Mesendoderm (in vitro differentiated cells): ENCODE data around the gene OCA2.
A peak's percentile ranks its signal among the peaks of the same experiment; 100 is the strongest.

Source experiments
- DNase-seq: peaks from one replicate; pipeline ENCODE4 v3.0.0; 2013
- H2AK5ac ChIP-seq: 2 replicates; pipeline ENCODE4 v1.6.1; 2013; ENCODE audit warnings: low read length, inconsistent platforms
- H2BK120ac ChIP-seq: 2 replicates; pipeline ENCODE4 v1.6.1; 2013; ENCODE audit warnings: low read depth, mild to moderate bottlenecking, low read length, moderate library complexity, mixed read lengths
- H2BK15ac ChIP-seq: replicated peaks from 2 replicates; pipeline ENCODE4 v1.6.1; 2013; ENCODE audit warnings: low read depth, mild to moderate bottlenecking, moderate library complexity
- H2BK5ac ChIP-seq: 2 replicates; pipeline ENCODE4 v1.6.1; 2013; ENCODE audit warnings: low read length, inconsistent platforms
- H3K18ac ChIP-seq: 2 replicates; pipeline ENCODE4 v1.6.1; 2013; ENCODE audit warnings: mild to moderate bottlenecking, low read length, mixed read lengths
- H3K23ac ChIP-seq: one replicate; pipeline ENCODE4 v1.6.1; 2013; ENCODE audit warnings: low read length
- H3K27ac ChIP-seq: 2 replicates; pipeline ENCODE4 v1.5.1; 2013; ENCODE audit warnings: low read depth, mild to moderate bottlenecking, inconsistent platforms, low read length, moderate library complexity
- H3K27me3 ChIP-seq: 2 replicates; pipeline ENCODE4 v1.6.1; 2013; ENCODE audit warnings: low read length, control low read depth, mild to moderate bottlenecking, inconsistent platforms; ENCODE audit not compliant: insufficient read depth, poor library complexity
- H3K36me3 ChIP-seq: 2 replicates; pipeline ENCODE4 v1.6.1; 2013; ENCODE audit warnings: low read length, inconsistent platforms; ENCODE audit not compliant: control insufficient read depth, insufficient read depth
- H3K4ac ChIP-seq: one replicate; pipeline ENCODE4 v1.6.1; 2013; ENCODE audit warnings: low read depth, mild to moderate bottlenecking, low read length, moderate library complexity
- H3K4me1 ChIP-seq: 2 replicates; pipeline ENCODE4 v1.6.1; 2013; ENCODE audit warnings: low read depth, low read length, inconsistent platforms; ENCODE audit not compliant: control insufficient read depth
- H3K4me2 ChIP-seq: 2 replicates; pipeline ENCODE4 v1.6.1; 2013; ENCODE audit warnings: low read length
- H3K4me3 ChIP-seq: 2 replicates; pipeline ENCODE4 v1.5.1; 2013; ENCODE audit warnings: mild to moderate bottlenecking, low read length
- H3K56ac ChIP-seq: one replicate; pipeline ENCODE4 v1.6.1; 2013; ENCODE audit warnings: low read length
- H3K79me1 ChIP-seq: 2 replicates; pipeline ENCODE4 v1.6.1; 2013; ENCODE audit warnings: low read length, inconsistent platforms
- H3K79me2 ChIP-seq: 2 replicates; pipeline ENCODE4 v1.6.1; 2013; ENCODE audit warnings: mild to moderate bottlenecking, low read length; ENCODE audit not compliant: control insufficient read depth, insufficient read depth
- H3K9ac ChIP-seq: 2 replicates; pipeline ENCODE4 v1.6.1; 2013; ENCODE audit warnings: low read length, inconsistent platforms
- H4K5ac ChIP-seq: one replicate; pipeline ENCODE4 v1.6.1; 2013; ENCODE audit warnings: low read length
- H4K8ac ChIP-seq: one replicate; pipeline ENCODE4 v1.6.1; 2013; ENCODE audit warnings: low read depth, mild to moderate bottlenecking, control low read depth, low read length, moderate library complexity
- WGBS: extraction: QIAGEN DNeasy Blood & Tissue Kit; methylation state at CpG from one replicate; pipeline ENCODE4 v1.1.7; 2013; ENCODE audit warnings: low lambda C conversion rate, missing lambda C conversion rate; ENCODE audit not compliant: insufficient coverage; ENCODE audit errors: extremely low coverage; 5-methylcytosine and 5-hydroxymethylcytosine counted together

OCA2 gene

DNA sequence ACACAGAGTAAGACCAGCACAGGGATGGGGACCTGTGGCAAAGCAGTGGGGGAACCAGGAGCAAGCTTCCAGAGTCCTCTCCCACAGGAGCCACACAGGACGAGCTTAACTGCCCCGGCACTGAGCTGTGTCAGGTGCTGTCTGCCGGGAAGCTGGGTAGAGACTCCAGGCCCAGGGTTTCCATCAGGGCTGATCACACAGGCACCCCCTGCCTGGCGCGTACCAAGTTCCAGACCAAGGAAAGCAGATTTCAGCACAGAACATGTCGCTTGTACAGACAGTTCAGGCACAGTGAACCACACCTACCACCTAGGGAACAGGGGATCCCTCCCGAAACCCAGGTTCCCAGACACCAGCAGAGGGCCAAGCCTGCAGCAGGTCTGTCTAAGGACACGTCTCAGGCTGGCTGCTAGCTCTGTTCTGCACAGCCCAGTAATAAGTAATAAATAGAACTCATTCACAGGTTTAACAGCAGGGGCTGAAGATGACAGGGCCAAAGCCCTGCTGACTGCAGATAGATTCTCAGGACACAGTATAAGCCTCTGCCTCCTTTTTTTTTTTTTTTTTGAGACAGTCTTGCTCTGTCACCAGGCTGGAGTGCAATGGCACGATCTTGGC, 30.2 kb upstream of the OCA2 start:
- Histone ChIP-seq H2BK15ac (no peak overlapping the region), H3K79me1 (no peaks in the 10 kb centered on the region), H2BK5ac (no peak overlapping the region), H3K23ac (no peak overlapping the region), H3K36me3 (peaks cover 2% of the 10 kb centered on the region), H3K4me1 (no peaks in the 10 kb centered on the region), H3K27ac (no peak overlapping the region), H3K4ac (no peak overlapping the region), H4K8ac (no peak overlapping the region), H3K9ac (no peak overlapping the region), H3K4me3 (no peak overlapping the region), H2BK120ac (no peak overlapping the region), H3K18ac (no peak overlapping the region), H3K79me2 (no peaks in the 10 kb centered on the region), H3K56ac (no peak overlapping the region), H2AK5ac (no peak overlapping the region), H3K4me2 (no peak overlapping the region), H4K5ac (no peak overlapping the region), H3K27me3 (no peaks in the 10 kb centered on the region)
- no peak for DNase-seq
- WGBS, result no CpG with 5 or more reads among the region's 9 CpGs

DNA sequence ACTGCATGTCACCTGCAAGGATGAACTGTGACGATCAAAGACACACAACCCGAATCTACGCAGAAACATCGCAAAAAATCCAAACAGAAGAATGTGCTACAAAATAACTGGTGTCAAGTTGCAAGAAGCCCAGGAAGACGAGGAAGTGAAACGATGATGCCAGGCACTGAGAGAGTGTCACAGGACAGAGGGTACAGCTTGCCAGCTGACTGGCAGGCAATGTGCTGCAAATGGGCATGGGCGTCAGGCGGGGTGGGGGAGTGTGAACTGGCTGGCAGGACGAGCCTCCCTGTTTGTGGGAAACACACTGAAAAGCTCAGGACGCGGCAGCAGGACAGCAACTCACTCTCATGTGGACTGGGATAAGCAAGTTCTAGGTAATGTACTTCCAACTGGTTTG, 28.9 kb upstream of the OCA2 start:
- H2BK15ac ChIP-seq, result no peak overlapping the region
- no peak overlapping the region for H3K4me2 ChIP-seq
- H2BK120ac ChIP-seq, result no peak overlapping the region
- WGBS, result no CpG with 5 or more reads among the region's 11 CpGs
- H3K79me2 ChIP-seq, result no peaks in the 10 kb centered on the region
- H4K5ac ChIP-seq, result no peak overlapping the region
- H3K9ac ChIP-seq, result no peak overlapping the region
- H3K56ac ChIP-seq, result no peak overlapping the region
- H3K4ac ChIP-seq, result no peak overlapping the region
- no peaks in the 10 kb centered on the region for H3K79me1 ChIP-seq
- no peaks in the 10 kb centered on the region for H3K27me3 ChIP-seq
- H3K27ac ChIP-seq, result no peak overlapping the region
- H3K23ac ChIP-seq, result no peak overlapping the region
- peaks cover 2% of the 10 kb centered on the region for H3K36me3 ChIP-seq
- H2AK5ac ChIP-seq, result no peak overlapping the region
- H3K4me1 ChIP-seq, result no peaks in the 10 kb centered on the region
- no peak overlapping the region for H4K8ac ChIP-seq
- no peak overlapping the region for H3K4me3 ChIP-seq
- no peak for DNase-seq
- H3K18ac ChIP-seq, result no peak overlapping the region
- no peak overlapping the region for H2BK5ac ChIP-seq

DNA sequence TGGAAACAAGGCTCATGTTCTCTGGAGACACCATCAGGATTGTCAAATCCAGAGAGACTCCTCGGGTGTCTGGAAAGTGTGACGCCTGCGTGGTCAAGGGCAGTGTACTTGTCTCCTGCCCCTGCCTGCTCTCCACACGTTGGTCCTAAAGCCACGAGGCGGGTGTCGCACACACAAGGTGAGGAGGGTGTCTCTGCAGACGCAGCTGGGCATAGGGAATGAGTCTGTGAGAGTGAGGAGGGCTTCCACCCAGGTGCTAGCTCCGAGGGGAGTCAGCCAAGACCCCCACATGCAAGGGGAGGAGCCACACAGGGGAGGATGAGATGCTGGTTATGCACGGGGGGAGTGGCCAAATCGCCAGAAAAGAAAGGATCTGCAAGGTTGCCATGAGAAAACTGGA, 27.9 kb upstream of the OCA2 start:
- WGBS, result no CpG with 5 or more reads among the region's 11 CpGs
- no peak overlapping the region for H4K8ac ChIP-seq
- no peaks in the 10 kb centered on the region for H3K79me1 ChIP-seq

DNA sequence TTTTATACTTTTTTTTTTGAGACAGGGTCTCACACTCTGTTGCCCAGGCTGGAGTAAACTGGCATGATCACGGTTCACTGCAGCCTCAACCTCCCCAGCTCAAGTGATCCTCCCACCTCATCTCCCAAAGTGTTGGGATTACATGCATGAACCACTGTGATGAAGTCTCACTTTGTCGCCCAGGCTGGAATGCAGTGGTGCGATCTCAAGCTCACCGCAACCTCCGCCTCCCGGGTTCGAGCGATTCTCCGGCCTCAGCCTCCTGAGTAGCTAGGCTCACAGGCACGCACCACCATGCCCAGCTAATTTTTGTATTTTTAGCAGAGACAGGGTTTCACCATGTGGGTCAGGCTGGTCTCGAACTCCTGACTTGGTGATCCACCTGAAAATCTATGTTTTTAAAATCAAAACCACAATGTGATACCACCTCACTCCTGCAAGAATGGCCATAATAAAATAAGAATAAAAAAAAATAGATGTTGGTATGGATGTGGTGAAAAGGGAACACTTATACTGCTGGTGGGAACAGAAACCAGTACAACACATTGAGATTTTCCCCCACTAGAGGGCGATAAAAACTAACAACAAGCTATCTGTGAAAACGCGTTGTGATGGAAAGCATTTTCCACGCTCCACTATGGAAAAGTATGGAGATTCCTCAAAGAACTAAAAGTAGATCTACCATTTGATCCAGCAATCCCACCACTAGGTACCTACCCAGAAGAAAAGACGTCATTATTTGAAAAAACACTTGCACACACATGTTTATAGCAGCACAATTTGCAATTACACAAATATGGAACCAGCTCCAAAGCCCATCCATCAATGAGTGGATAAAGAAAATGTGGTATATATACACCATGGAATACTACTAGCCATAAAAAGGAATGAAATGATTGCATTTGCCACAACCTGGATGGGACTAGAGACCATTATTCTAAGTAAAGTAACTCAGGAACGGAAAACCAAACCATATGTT, 26.8 kb upstream of the OCA2 start:
- H3K36me3 ChIP-seq, result peaks cover 2% of the 10 kb centered on the region
- no peaks in the 10 kb centered on the region for H3K4me1 ChIP-seq
- DNase-seq, result peak; percentile 53
- H4K8ac ChIP-seq, result no peak overlapping the region
- H4K5ac ChIP-seq, result no peak overlapping the region
- H3K9ac ChIP-seq, result no peak overlapping the region
- H2BK15ac ChIP-seq, result no peak overlapping the region
- no CpG with 5 or more reads among the region's 17 CpGs for WGBS
- H3K4me3 ChIP-seq, result no peak overlapping the region
- H3K27me3 ChIP-seq, result no peaks in the 10 kb centered on the region
- H2BK120ac ChIP-seq, result no peak overlapping the region
- H3K23ac ChIP-seq, result no peak overlapping the region
- H3K4me2 ChIP-seq, result no peak overlapping the region
- H3K79me2 ChIP-seq, result no peaks in the 10 kb centered on the region
- H3K79me1 ChIP-seq, result no peaks in the 10 kb centered on the region
- no peak overlapping the region for H2AK5ac ChIP-seq
- no peak overlapping the region for H3K4ac ChIP-seq
- no peak overlapping the region for H2BK5ac ChIP-seq
- no peak overlapping the region for H3K27ac ChIP-seq
- H3K56ac ChIP-seq, result no peak overlapping the region
- no peak overlapping the region for H3K18ac ChIP-seq

More for the DNA sequence above, 27.9 kb upstream of the OCA2 start:
- Histone ChIP-seq H3K4ac (no peak overlapping the region), H3K4me3 (no peak overlapping the region), H2BK120ac (no peak overlapping the region), H3K27ac (no peak overlapping the region), H3K36me3 (peaks cover 2% of the 10 kb centered on the region), H4K5ac (no peak overlapping the region), H3K23ac (no peak overlapping the region), H3K56ac (no peak overlapping the region), H3K4me1 (no peaks in the 10 kb centered on the region), H3K4me2 (no peak overlapping the region), H3K27me3 (no peaks in the 10 kb centered on the region), H3K18ac (no peak overlapping the region), H3K79me2 (no peaks in the 10 kb centered on the region), H2BK15ac (no peak overlapping the region), H3K9ac (no peak overlapping the region), H2BK5ac (no peak overlapping the region), H2AK5ac (no peak overlapping the region)
- no peak for DNase-seq

DNA sequence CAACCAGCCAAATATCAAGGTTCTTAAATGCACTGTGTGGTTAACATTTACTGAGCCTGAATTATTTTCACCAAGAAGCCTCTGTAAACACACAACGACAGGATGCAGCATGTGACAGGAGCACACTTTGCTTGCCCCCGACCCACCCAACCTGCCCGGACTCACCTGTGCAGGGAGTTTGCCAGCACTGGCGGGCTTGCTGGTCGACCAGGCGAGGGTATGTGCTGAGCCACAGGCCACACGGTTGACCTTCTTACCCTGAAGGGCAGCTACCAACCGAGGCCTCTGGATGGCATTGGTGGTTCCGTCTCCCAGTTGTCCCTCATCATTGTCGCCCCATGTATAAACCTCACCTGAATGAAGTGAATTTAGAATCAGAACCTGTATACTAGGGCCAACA, 25.7 kb upstream of the OCA2 start:
- DNase-seq, result no peak
- WGBS, result no CpG with 5 or more reads among the region's 10 CpGs
- Histone ChIP-seq H3K4me1 (no peaks in the 10 kb centered on the region), H3K4me3 (no peak overlapping the region), H3K23ac (no peak overlapping the region), H3K27ac (no peak overlapping the region), H3K4ac (no peak overlapping the region), H3K27me3 (no peaks in the 10 kb centered on the region), H2BK120ac (no peak overlapping the region), H2BK5ac (no peak overlapping the region), H4K8ac (no peak overlapping the region), H3K79me1 (no peaks in the 10 kb centered on the region), H2BK15ac (no peak overlapping the region), H4K5ac (no peak overlapping the region), H3K36me3 (peaks cover 3% of the 10 kb centered on the region), H3K9ac (no peak overlapping the region), H3K4me2 (no peak overlapping the region), H3K56ac (no peak overlapping the region), H3K79me2 (no peaks in the 10 kb centered on the region), H2AK5ac (no peak overlapping the region), H3K18ac (no peak overlapping the region)
